MM.1S (cell line): ENCODE results near the gene ZBTB5.
"Not testable (repeated sequence)": the region's sequence is repeated elsewhere in the genome, so short reads cannot be mapped to it uniquely, and the experiment has no call there.

Experiments used
- DNase-seq: peaks from one replicate; pipeline ENCODE4 v3.0.0-alpha.2; 2015
- H2AFZ ChIP-seq: fragments of 300-600 bp; sonication (generic); 2 replicates; pipeline ENCODE4 v1.6.0; 2016; ENCODE audit warnings: antibody characterized with exemption, low read length
- H3F3A ChIP-seq: fragments of 300-600 bp; sonication (generic); 2 replicates; pipeline ENCODE4 v1.6.1; 2016; ENCODE audit warnings: mild to moderate bottlenecking, antibody characterized with exemption, low read length, moderate library complexity, mixed read lengths; ENCODE audit not compliant: insufficient read depth
- H3K27ac ChIP-seq: fragments of 300-600 bp; sonication (generic); 2 replicates; pipeline ENCODE4 v1.5.1; 2016; ENCODE audit warnings: mild to moderate bottlenecking, low read length
- H3K27me3 ChIP-seq: fragments of 300-600 bp; sonication (generic); replicated peaks from 2 replicates; pipeline ENCODE4 v1.6.0; 2016; ENCODE audit warnings: low read length; ENCODE audit not compliant: insufficient read depth
- H3K36me3 ChIP-seq: fragments of 300-600 bp; sonication (generic); replicated peaks from 2 replicates; pipeline ENCODE4 v1.6.1; 2016; ENCODE audit warnings: mild to moderate bottlenecking, low read length, mixed read lengths; ENCODE audit not compliant: insufficient read depth
- H3K4me1 ChIP-seq: fragments of 300-600 bp; sonication (generic); 2 replicates; pipeline ENCODE4 v1.6.1; 2016; ENCODE audit warnings: low read length, mixed read lengths
- H3K4me2 ChIP-seq: fragments of 300-600 bp; sonication (generic); 2 replicates; pipeline ENCODE4 v1.6.0; 2016; ENCODE audit warnings: low read depth, low read length
- H3K4me3 ChIP-seq: fragments of 300-600 bp; sonication (generic); 2 replicates; pipeline ENCODE4 v1.5.1; 2016; ENCODE audit warnings: low read length, mixed read lengths
- H3K79me2 ChIP-seq: fragments of 300-600 bp; sonication (generic); 2 replicates; pipeline ENCODE4 v1.6.1; 2016; ENCODE audit warnings: mixed run types, low read length, mixed read lengths
- H3K9ac ChIP-seq: fragments of 300-600 bp; sonication (generic); 2 replicates; pipeline ENCODE4 v1.6.1; 2016; ENCODE audit warnings: low read length, mixed read lengths
- H3K9me2 ChIP-seq: fragments of 300-600 bp; sonication (generic); replicated peaks from 2 replicates; pipeline ENCODE4 v1.6.1; 2016; ENCODE audit warnings: mild to moderate bottlenecking, low read length, mixed read lengths; ENCODE audit not compliant: insufficient read depth
- H3K9me3 ChIP-seq: fragments of 300-600 bp; sonication (generic); replicated peaks from 2 replicates; pipeline ENCODE4 v1.6.1; 2016; ENCODE audit warnings: mild to moderate bottlenecking, low read length, mixed read lengths; ENCODE audit not compliant: insufficient read depth
- H4K20me1 ChIP-seq: fragments of 300-600 bp; sonication (generic); 2 replicates; pipeline ENCODE4 v1.6.1; 2016; ENCODE audit warnings: mild to moderate bottlenecking, low read length, moderate library complexity, mixed read lengths; ENCODE audit not compliant: insufficient read depth
- CTCF ChIP-seq: fragments of 300-600 bp; sonication (generic); IDR thresholded peaks from 2 replicates; pipeline ENCODE4 v1.5.1; 2016; ENCODE audit warnings: antibody characterized with exemption, low read length, mixed read lengths
- EZH2 ChIP-seq: fragments of 300-600 bp; sonication (generic); optimal IDR thresholded peaks from 2 replicates; pipeline ENCODE3; 2017; ENCODE audit warnings: low read depth, mild to moderate bottlenecking, antibody characterized with exemption, low read length, mixed read lengths
- EZH2phosphoT487 ChIP-seq: fragments of 300-600 bp; sonication (generic); IDR thresholded peaks from 2 replicates; pipeline ENCODE4 v1.6.1; 2018; ENCODE audit warnings: antibody characterized with exemption, low read length

The ZBTB5 gene

GRCh38 chr9:37476930-37477329 is 11.7 kb upstream of the ZBTB5 start:
- H3K9me2 ChIP-seq, result no peaks in the 10 kb centered on the region
- H3K79me2 ChIP-seq, result no peaks in the 10 kb centered on the region
- H3K27ac ChIP-seq, result no peak overlapping the region
- H3F3A ChIP-seq, result no peaks in the 10 kb centered on the region
- H4K20me1 ChIP-seq, result no peaks in the 10 kb centered on the region
- no peak overlapping the region for H3K4me2 ChIP-seq
- no peaks in the 10 kb centered on the region for H3K9me3 ChIP-seq
- no peaks in the 10 kb centered on the region for H3K36me3 ChIP-seq
- H3K4me1 ChIP-seq, result 0 out of 2 replicates have a peak, but pooled peaks cover 4% of the 10 kb centered on the region
- H3K4me3 ChIP-seq, result no peak overlapping the region
- no peak overlapping the region for H3K9ac ChIP-seq
- no peak for TF ChIP-seq EZH2phosphoT487
- TF ChIP-seq CTCF, result no peak
- no peak for TF ChIP-seq EZH2
- no peak for DNase-seq
- peaks cover 6% of the 10 kb centered on the region for H3K27me3 ChIP-seq
- H2AFZ ChIP-seq, result no peak overlapping the region

GRCh38 chr9:37474438-37474837 is 9.2 kb upstream of the ZBTB5 start:
- H3K27ac ChIP-seq, result no peak overlapping the region

GRCh38 chr9:37473982-37474381 is 8.7 kb upstream of the ZBTB5 start:
- not testable (repeated sequence) for H3K79me2 ChIP-seq, H4K20me1 ChIP-seq, H3K36me3 ChIP-seq, H3K27me3 ChIP-seq, H3K4me3 ChIP-seq, H3K9me3 ChIP-seq, H3F3A ChIP-seq, H3K9me2 ChIP-seq, H2AFZ ChIP-seq, H3K4me1 ChIP-seq, H3K27ac ChIP-seq, H3K4me2 ChIP-seq, H3K9ac ChIP-seq, DNase-seq

More at GRCh38 chr9:37474438-37474837, 9.2 kb upstream of the ZBTB5 start:
- Histone ChIP-seq H4K20me1 (no peaks in the 10 kb centered on the region), H3K4me3 (no peak overlapping the region), H3K36me3 (no peaks in the 10 kb centered on the region), H3K4me1 (0 out of 2 replicates have a peak, but pooled peaks cover 4% of the 10 kb centered on the region), H3K9me2 (no peaks in the 10 kb centered on the region), H3K79me2 (no peaks in the 10 kb centered on the region), H3F3A (no peaks in the 10 kb centered on the region), H3K9me3 (no peaks in the 10 kb centered on the region), H2AFZ (no peak overlapping the region), H3K27me3 (peaks cover 6% of the 10 kb centered on the region), H3K9ac (no peak overlapping the region), H3K4me2 (no peak overlapping the region)
- TF ChIP-seq EZH2 (no peak), EZH2phosphoT487 (no peak), CTCF (no peak)
- no peak for DNase-seq

GRCh38 chr9:37471942-37472684 is 6.9 kb upstream of the ZBTB5 start:
- peak overlapping the region; percentile 81 for H3K4me2 ChIP-seq
- no peaks in the 10 kb centered on the region for H3K36me3 ChIP-seq
- 0 out of 2 replicates have a peak, but pooled peaks cover 4% of the 10 kb centered on the region for H3K4me1 ChIP-seq
- no peaks in the 10 kb centered on the region for H3F3A ChIP-seq
- H3K9me2 ChIP-seq, result no peaks in the 10 kb centered on the region
- H4K20me1 ChIP-seq, result no peaks in the 10 kb centered on the region
- no peaks in the 10 kb centered on the region for H3K27me3 ChIP-seq
- H3K27ac ChIP-seq, result no peak overlapping the region
- peak overlapping the region; percentile 36; the same call in 1 of the 2 replicates for H3K9ac ChIP-seq
- no peaks in the 10 kb centered on the region for H3K9me3 ChIP-seq
- DNase-seq, result no peak
- H2AFZ ChIP-seq, result peak overlapping the region; percentile 67
- TF ChIP-seq EZH2 (no peak), CTCF (no peak), EZH2phosphoT487 (no peak)
- H3K4me3 ChIP-seq, result peak overlapping the region; percentile 57
- no peaks in the 10 kb centered on the region for H3K79me2 ChIP-seq
